Measurements from ENCODE around the gene FMN2.

The FMN2 gene

GRCh38 chr1:240424740-240425464 is 333.2 kb downstream of the FMN2 start:
- no peak for DNase-seq (ENCODE audit: low spot score)

DNA sequence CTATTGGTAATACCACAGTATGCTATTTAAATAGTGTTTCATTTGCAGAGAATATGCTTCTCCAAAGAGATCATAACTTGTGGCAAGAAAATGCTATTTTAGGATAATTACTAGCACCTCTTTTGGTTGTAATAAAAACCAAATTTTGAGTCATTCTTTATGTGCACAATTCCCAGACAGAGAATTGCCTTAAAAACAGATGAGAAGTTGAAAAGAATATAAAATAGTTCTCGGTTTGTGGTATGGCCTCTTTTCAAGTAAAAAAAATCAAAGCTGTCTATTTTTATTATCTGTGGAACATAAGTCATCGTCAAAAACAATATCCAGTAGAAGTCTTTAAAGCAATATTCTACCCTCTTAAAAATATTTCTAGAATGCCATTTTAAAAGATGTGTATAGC is 334.4 kb downstream of the FMN2 start:
- DNase-seq (ENCODE audit: low spot score), result no peak

DNA sequence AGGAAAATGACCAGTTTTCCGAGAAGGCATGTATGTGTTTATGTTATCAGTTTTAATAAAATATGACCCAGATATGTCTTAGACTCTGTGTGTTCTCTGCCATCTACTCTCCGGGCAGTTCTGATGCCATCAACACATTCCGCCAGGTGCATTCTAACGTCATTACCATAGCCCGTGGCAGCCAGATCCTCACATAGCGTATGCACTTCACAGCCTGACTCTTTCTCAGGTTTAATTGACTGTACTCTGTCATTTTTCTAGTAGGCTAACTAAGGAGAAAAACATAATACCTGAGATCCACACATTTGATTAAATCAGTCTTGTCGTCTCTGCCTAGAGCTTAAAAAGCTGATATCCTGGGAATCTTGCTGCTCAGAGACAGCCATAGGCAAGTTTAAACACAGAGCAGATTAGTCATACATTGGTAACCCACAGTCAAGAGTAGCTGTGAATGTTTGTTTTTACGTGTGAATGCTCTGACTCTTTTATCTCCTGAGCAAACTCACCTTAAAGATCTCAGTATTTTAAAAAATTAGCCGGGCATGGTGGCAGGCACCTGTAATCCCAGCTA is 344.4 kb downstream of the FMN2 start:
- DNase-seq (ENCODE audit: low spot score), result no peak

DNA sequence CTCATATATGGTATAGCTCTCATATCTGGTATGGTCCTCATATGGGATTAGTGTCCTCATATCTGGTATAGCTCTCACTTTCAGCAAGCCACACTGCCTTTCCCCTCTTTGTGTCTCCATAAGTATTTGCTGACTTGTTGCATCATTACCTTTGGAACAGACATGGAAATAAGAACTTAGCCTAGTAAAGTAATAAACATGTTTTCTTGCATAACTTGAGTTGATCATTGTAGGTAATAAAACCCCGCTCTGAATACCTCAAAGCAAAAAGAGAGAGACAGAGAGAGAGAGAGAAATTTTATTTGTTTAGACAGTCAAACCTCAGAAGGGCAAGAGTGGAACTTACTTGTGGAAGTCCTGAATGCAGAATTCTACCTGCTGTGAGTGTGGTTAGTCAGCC is 350.0 kb downstream of the FMN2 start:
- no peak for DNase-seq (ENCODE audit: low spot score)

DNA sequence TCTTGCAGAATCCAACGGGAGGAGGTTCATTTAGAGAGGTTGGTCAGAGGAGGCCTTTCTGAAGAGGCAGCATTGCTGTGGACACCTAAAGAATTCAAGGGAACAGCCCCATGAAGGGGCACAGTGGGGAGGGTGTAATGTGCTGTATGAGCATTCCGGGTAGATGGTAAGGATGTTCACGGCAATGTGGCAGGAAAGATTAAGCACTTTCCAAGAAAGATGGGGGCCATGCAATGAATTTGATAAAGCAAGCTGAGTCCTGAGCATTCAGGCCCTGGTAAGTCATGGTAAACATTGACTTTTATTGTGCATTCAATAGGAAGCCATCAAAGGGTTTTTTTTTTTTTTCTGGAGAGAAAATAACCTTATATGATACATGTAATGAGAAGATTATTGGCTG is 353.7 kb downstream of the FMN2 start:
- no peak for DNase-seq (ENCODE audit: low spot score)

DNA sequence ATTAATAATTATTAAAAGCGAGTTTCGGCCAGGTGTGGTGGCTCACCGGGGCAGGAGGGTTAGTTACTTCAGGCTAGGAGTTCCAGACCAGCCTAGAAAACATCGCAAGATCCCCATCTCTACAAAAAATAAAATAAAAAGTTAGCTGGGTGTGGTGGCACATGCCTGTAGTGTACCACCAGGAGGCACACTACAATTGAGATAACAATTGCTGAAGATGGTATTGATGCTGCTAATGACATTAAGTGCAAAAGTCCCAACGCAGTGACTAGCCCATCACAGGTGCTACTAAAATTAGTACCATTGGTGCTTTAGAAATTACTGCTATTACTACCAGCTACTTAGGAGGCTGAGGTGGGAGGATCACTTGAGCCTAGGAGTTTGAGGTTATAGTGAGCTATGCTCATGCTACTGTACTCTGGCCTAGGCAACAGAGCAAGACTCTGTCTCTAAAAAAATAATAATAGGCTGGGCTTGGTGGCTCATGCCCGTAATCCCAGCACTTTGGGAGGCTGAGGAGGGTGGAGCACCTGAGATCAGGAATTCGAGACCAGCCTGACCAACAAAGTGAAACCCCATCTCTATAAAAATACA is 363.6 kb downstream of the FMN2 start:
- no peak for DNase-seq (ENCODE audit: low spot score)

DNA sequence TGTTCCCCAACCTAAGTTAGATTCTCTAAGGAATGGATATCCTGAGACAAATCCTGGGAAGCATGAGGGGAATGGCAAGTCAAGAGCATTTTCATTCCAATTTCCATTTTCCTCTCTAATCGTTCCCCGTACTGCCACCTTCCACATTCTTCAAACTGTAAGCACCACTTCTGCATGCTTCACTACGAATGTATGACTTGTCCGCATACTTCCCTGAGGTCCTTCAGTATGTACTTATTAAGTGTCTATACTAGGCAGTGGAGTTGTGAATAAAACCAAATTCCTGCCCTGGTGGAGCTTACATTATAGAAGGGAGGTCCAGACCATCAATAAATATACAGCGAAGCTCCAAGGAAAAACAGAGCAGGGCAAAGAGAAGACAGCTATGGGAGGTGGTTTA is 365.5 kb downstream of the FMN2 start:
- no peak for DNase-seq (ENCODE audit: low spot score)

DNA sequence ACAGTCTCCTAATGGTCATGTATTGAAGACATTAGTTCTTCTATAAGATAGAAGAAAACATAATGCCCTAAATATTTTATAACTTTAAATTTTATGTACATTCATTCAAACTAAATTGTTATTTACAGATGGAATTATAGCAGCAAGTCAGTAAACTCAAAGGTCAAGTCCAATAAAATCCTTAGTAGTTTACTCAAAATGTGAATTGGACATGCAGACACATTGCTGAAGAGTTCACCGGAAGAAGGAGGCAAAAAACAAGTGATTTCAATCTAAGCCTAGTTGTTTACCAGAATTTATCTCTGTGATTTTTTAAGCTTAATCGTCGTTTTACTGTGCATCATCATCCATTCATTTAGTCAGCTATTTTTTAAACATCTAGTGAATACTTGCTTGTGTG is 370.6 kb downstream of the FMN2 start:
- no peak for DNase-seq (ENCODE audit: low spot score)

GRCh38 chr1:240462766-240463395 is 371.2 kb downstream of the FMN2 start:
- no peak for DNase-seq (ENCODE audit: low spot score)

DNA sequence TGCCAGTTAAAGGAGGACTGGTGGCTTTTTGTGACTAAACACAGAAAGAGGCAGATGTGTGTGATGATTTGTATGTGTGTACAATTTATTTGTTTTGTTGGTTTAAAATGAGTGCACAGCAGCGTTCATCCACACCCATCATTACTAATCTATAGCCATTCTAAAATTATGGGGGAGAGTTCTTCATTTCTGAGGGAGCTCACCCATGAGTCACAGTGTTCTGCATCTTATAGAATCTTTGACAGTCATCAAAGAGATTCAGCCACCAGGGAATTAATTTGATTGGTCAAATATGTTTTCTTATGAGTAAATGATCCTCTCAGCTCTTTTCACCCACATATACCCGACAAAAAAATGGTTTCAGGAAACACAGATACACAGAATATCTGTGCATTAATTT is 372.4 kb downstream of the FMN2 start:
- DNase-seq (ENCODE audit: low spot score), result no peak

DNA sequence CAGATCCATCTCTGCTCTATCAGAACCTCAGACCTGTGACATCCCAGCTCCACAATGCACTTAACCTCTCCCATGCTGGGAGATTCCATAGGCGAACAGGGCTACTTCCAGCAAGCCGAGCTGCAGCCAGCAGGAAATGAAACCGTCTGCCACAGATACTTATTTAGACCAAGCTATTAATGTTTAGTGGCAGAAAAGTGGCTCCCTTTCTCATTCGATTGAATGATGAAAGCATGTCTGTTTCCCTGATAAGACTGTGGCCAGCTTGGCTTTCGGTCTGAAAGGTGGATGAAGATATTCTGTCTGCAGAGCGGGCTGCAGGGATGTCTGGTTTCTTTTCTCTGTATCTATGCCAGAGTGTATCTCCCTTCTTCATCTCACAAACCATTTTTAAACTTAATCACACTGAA is 373.9 kb downstream of the FMN2 start:
- DNase-seq (ENCODE audit: low spot score), result no peak

- DNase-seq (ENCODE audit: low spot score), result no peak
Measured at GRCh38 chr1:240466509-240466908, 374.8 kb downstream of the FMN2 start.

DNA sequence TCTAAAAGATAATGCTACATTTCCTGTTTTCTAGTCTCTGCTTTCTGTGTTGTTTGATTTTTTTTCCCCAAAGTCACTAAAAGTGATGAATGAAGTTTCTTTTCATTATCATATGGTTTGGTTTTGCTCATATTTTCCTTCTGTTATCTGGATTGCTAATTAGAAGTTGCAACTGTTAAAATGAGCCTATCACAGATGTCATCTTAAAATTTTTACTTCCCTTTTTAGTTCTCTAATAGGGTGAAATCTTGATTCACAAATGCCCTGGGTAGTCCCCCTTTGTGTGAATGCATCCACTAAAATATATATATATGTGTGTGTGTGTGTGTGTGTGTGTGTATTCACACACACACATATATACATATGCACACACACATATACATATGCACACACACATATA is 376.2 kb downstream of the FMN2 start:
- DNase-seq (ENCODE audit: low spot score), result no peak

DNA sequence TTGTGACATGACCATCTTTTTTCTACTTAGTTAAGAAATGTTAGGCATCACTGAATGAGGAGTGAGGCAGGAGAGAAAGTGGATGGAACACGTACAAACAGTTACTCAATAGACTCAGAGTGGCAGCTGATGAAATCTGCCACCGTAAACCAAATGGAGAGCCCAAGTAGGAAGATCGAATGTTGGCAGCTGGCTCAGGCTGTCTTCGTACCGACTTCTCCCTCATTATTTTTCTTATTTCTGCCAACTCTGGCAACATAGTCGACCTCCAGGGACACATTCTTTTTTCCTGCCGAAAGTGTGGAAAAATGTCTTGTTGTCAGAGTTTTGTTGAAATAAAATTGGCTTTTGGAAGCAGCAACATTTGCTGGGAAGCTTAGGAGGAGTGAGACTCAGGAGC is 377.0 kb downstream of the FMN2 start:
- no peak for DNase-seq (ENCODE audit: low spot score)

DNA sequence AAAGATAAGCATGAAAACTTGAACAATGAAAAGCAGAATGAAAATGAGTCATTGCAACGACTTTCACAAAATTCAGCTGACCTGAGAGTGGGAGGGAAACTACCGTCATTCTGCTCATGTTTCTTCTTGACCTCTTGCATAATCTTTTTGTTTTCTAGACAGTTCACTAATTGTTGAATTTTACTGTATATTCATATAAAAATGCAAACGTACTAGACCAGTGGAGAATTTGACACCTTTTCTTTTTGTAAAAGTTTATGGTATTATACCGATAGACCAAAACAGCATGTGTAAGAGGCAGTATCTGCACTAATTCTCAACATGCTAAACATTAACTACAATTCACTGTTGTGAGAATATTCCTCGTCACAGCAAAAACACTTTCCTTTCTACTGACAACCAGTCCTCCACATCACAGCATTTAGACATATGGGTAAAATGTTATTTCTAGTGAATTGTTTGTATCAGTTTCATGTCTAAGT is 382.5 kb downstream of the FMN2 start:
- DNase-seq (ENCODE audit: low spot score), result no peak

- no peak for DNase-seq (ENCODE audit: low spot score)
Measured at GRCh38 chr1:240475832-240476231, 384.1 kb downstream of the FMN2 start.

- no peak for DNase-seq (ENCODE audit: low spot score)
Measured at GRCh38 chr1:240478536-240478935, 386.9 kb downstream of the FMN2 start.

GRCh38 chr1:240484804-240485443 is 393.2 kb downstream of the FMN2 start:
- DNase-seq (ENCODE audit: low spot score), result no peak

- no peak for DNase-seq (ENCODE audit: low spot score)
Measured at GRCh38 chr1:240486611-240487010, 394.9 kb downstream of the FMN2 start.

- no peak for DNase-seq (ENCODE audit: low spot score)
Measured at GRCh38 chr1:240487493-240487892, 395.8 kb downstream of the FMN2 start.

DNA sequence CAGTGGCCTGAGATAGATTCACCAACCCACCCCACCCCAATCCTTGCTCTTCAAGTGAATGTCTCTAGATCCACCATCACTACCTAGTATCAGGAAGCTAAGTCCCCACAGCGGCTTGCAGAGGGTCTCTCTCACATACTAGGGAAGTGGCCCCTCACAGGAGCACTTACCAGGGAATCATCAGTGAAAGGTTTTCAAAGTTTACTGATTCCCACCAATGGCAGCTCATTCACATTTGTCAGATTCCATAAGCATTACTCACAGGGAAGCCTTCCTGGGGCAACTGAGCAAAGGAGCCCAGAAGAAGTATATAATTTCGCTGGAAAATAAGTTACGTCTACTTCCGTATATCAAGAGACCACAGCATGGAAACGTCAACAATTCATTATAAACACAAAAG is 399.5 kb downstream of the FMN2 start:
- no peak for DNase-seq (ENCODE audit: low spot score)

DNA sequence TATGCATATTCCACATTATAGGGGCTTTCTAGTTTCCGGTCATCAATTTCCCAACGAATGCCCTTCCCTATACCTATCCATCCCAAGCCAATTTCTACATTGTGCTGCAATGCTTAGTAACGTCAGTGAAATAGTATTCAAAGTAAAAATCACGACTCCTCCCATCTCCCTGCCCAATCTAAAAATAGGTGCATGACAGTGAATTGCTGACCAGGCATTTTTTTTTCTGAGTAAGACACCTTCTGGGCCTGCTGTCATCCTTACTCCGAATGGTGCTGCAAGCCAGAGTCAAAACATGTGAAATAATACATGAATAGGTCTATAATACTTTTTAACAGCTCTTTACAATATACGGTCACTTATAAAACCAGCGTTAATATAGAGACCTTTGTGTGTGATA is 400.1 kb downstream of the FMN2 start:
- DNase-seq (ENCODE audit: low spot score), result no peak

Data from pons (tissue), 1 donor.